Testis (tissue), 2 donors: ENCODE measurements around the gene MT1X.

ENCODE experiments used
- POLR2A ChIP-seq: fragments of 450-650 bp; IDR thresholded peaks from one replicate; pipeline ENCODE4 v1.6.1; 2017; ENCODE audit warnings: antibody characterized with exemption, mild to moderate bottlenecking, moderate library complexity
- TF ChIP-seq, protein P1 (sequence below), 3 experiments: fragments of 450-650 bp in 2 of 3; fragments of 200-600 bp in 1 of 3; sonication (generic) in 1 of 3; IDR thresholded peaks; one replicate each; pipeline ENCODE4 v1.5.1; 2016 to 2019; ENCODE audit warnings: antibody characterized with exemption in 3 of 3, mild to moderate bottlenecking in 2 of 3, moderate library complexity in 1 of 3

- no peak for TF ChIP-seq POLR2A
- TF ChIP-seq, protein P1, sequence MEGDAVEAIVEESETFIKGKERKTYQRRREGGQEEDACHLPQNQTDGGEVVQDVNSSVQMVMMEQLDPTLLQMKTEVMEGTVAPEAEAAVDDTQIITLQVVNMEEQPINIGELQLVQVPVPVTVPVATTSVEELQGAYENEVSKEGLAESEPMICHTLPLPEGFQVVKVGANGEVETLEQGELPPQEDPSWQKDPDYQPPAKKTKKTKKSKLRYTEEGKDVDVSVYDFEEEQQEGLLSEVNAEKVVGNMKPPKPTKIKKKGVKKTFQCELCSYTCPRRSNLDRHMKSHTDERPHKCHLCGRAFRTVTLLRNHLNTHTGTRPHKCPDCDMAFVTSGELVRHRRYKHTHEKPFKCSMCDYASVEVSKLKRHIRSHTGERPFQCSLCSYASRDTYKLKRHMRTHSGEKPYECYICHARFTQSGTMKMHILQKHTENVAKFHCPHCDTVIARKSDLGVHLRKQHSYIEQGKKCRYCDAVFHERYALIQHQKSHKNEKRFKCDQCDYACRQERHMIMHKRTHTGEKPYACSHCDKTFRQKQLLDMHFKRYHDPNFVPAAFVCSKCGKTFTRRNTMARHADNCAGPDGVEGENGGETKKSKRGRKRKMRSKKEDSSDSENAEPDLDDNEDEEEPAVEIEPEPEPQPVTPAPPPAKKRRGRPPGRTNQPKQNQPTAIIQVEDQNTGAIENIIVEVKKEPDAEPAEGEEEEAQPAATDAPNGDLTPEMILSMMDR (IDR thresholded peaks at IDR 0.05), result no peak
Observed at GRCh38 chr16:56675685-56676210, 6.5 kb upstream of the MT1X start.
